GM21447 (cell line): ENCODE data around the gene SPDYE6.
A peak's percentile ranks its signal among the peaks of the same experiment; 100 is the strongest.
"Not testable (repeated sequence)": the region's sequence is repeated elsewhere in the genome, so short reads cannot be mapped to it uniquely, and the experiment has no call there.

Source experiments
- ATAC-seq: cut with Tn5 transposase; IDR thresholded peaks from one replicate; pipeline ENCODE4 v1.9.1; 2021; ENCODE audit not compliant: unreplicated experiment

Gene SPDYE6

GRCh38 chr7:102356344-102356743 lies at the start of gene SPDYE6:
TSS of gene SPDYE6 (minus strand) at chr7:102356444. CDS start at chr7:102356023, 421 bp downstream.
- ATAC-seq, result not testable (repeated sequence)

- ATAC-seq, result not testable (repeated sequence)
Observed at GRCh38 chr7:102404862-102405188, 48.6 kb upstream of the SPDYE6 start.

GRCh38 chr7:102404005-102404861 lies 48.0 kb upstream of the SPDYE6 start:
- peak; percentile 83 for ATAC-seq

- no peak for ATAC-seq
Observed at GRCh38 chr7:102403563-102403962, 47.3 kb upstream of the SPDYE6 start.

GRCh38 chr7:102400360-102400759 lies 44.1 kb upstream of the SPDYE6 start:
- ATAC-seq, result no peak

- no peak for ATAC-seq
Observed at GRCh38 chr7:102398543-102398942, 42.3 kb upstream of the SPDYE6 start.

GRCh38 chr7:102396710-102397019 lies 40.4 kb upstream of the SPDYE6 start:
- ATAC-seq, result peak; percentile 2

GRCh38 chr7:102395873-102396709 lies 39.8 kb upstream of the SPDYE6 start, which contains the start of gene PRKRIP1:
TSS of gene PRKRIP1 (plus strand) at chr7:102396363. CDS start at chr7:102396412, 49 bp downstream.
- ATAC-seq, result peak; percentile 99

- no peak for ATAC-seq
Observed at GRCh38 chr7:102395592-102395872, 39.3 kb upstream of the SPDYE6 start.

- no peak for ATAC-seq
Observed at GRCh38 chr7:102393467-102393866, 37.2 kb upstream of the SPDYE6 start.

GRCh38 chr7:102392330-102392729 lies 36.1 kb upstream of the SPDYE6 start:
- ATAC-seq, result no peak

GRCh38 chr7:102390697-102391484 lies 34.6 kb upstream of the SPDYE6 start:
- no peak for ATAC-seq

GRCh38 chr7:102389810-102390209 lies 33.6 kb upstream of the SPDYE6 start:
- ATAC-seq, result no peak

- ATAC-seq, result no peak
Observed at GRCh38 chr7:102387064-102387463, 30.8 kb upstream of the SPDYE6 start.

- not testable (repeated sequence) for ATAC-seq
Observed at GRCh38 chr7:102381696-102382425, 25.6 kb upstream of the SPDYE6 start.

GRCh38 chr7:102380837-102381236 lies 24.6 kb upstream of the SPDYE6 start:
- ATAC-seq, result not testable (repeated sequence)

- ATAC-seq, result no peak
Observed at GRCh38 chr7:102376964-102377466, 20.8 kb upstream of the SPDYE6 start.

GRCh38 chr7:102372796-102373195 lies 16.6 kb upstream of the SPDYE6 start:
- ATAC-seq, result not testable (repeated sequence)

- not testable (repeated sequence) for ATAC-seq
Observed at GRCh38 chr7:102370038-102370437, 13.8 kb upstream of the SPDYE6 start.

- not testable (repeated sequence) for ATAC-seq
Observed at GRCh38 chr7:102365390-102365789, 9.1 kb upstream of the SPDYE6 start.
